ENCODE data around the gene TBATA.
"Not testable (repeated sequence)": the region's sequence is repeated elsewhere in the genome, so short reads cannot be mapped to it uniquely, and the experiment has no call there.

The TBATA gene

GRCh38 chr10:70779088-70779487 lies 6.1 kb downstream of the TBATA start:
- no peak for DNase-seq (ENCODE audit: low read depth)

DNA sequence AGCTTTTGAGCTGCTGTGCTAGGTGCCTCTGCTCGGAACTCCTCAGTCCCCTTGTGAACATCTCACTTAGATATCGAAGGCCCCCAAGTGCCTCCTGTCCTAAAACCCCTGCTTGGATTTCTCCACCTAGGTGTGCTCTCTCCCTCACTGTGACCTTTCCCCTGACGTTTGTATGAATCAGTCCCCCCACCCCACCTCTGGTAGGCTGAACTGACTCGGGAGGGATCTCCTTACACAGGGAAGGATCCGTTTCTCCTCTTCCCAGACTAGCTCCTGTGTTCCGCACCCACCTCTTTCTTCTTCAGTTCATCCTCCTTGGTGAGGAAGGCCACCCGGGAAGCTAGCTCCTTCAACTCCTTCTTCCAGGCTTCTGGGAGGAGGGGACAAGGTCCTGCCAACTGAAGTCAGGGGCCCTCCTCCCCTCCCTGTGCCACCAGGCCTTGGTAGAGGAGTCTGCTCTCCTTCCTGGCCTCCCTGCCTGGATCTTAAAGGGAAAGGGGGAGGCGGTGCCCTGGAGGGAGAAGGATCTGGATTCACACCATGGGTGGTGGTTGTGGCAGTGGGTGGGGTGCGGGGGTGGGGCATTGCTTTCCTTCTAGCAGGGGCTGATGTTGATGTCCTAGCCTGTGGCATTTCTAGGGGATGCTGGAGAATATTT lies 6.8 kb downstream of the TBATA start:
- no peak for DNase-seq (ENCODE audit: low read depth)

- DNase-seq (ENCODE audit: low read depth): no peak
Measured at GRCh38 chr10:70777063-70777875, 7.9 kb downstream of the TBATA start.

- DNase-seq (ENCODE audit: low read depth): no peak
Measured at GRCh38 chr10:70776455-70777005, 8.6 kb downstream of the TBATA start.

DNA sequence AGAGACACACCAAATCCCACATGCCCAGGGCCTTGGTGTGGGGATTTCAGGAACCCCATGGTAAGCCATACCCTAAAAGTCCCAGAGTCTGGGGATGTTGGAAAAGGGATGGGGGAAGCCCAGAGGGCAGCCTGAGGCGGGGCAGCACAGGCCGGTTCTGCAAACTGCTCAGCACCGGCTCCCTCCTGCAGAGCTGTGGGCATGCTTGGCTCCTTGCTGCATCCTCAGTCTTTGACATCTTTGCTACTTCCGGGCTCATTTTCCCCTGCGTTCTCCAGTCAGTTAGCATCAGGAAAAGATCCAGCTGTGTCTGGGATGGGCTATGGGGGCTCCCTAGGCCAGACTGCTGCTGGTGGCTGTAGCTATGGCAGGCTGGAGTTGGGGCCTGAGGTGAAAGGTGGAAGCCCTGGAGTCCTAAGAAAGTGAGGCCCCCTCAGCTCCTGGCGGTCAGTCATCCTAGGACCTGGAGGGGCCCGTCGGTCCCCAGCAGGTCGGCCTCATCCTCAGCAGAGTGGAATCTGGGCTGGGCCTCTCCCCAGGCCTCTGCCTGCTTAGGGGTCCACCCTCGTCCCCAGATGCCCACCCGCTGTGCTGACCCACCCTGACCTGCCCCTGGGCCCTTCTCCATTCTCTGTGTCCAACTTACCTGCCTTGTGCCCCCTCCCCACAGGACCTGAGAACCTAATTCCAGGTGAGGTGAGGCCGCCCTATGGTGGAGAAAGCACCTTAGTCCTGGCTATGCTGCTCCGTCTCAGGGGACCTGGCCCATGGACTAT lies 9.3 kb downstream of the TBATA start:
- no peak for DNase-seq (ENCODE audit: low read depth)

DNA sequence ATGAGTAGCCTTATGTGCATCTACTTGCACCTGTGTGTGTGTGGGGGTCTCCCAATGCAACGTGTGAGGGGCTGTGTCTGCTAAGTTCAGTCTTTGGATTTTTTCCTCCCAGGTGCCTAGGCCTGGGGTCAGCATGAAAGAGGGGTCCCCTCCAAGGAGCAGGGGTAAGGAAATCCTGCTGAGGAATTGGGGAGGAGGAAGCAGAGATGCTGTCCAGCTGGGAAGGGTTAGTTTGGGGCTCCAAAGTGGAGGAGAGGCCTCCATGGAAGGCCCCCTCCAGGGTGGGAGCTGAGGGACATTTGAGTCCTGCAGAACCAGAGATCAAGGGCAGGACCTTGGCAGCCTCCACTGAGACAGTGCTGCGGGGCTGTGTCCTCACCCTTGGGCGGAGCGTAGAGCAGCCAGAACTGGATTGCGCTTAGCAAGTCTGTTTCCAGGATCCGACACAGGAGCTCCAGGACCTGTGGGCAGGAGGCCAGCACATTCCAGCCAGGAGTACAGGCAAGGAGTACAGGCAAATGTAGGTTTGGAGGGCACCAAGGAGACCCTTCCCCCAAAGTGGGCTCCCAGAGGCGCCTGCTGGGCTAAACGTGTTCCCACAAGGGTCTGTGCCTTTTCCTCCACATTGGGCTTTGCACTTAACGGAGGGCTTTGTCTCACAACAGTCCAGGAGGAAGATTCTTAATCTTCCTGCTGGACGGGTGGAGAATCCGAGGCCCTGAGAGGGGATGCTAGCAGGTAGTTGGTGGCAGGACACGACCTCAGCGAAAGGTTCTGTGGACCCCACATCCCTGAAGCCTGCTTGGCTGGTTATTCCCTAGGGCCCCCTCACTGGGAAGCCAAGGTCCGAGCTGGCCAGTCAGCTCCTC lies 10.1 kb downstream of the TBATA start:
- no peak for DNase-seq (ENCODE audit: low read depth)

GRCh38 chr10:70773965-70774809 lies 11.0 kb downstream of the TBATA start:
- DNase-seq (ENCODE audit: low read depth): no peak

- DNase-seq (ENCODE audit: low read depth): no peak
Measured at GRCh38 chr10:70773461-70773860, 11.7 kb downstream of the TBATA start.

DNA sequence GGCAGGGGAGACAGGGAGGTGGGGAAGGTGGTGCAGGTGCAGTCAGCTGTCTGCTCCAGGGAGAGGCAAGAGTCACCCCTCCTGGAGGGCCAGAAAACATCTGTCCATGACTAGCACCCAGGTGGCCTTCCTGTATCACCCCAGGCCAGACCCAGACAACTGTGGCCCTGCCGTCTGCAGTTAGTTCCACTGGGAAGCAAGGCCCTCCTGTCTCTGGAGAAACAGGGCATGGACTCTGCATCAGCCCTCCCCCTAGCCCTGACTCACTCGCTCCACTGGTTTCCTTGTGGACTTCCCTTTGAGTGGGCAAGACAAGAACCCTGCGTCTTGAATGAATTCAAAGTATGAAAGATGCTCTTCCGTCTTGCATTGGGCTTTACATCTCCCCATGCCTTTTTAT lies 12.6 kb downstream of the TBATA start:
- no peak for DNase-seq (ENCODE audit: low read depth)

- no peak for DNase-seq (ENCODE audit: low read depth)
Measured at GRCh38 chr10:70771311-70772194, 13.6 kb downstream of the TBATA start.

DNA sequence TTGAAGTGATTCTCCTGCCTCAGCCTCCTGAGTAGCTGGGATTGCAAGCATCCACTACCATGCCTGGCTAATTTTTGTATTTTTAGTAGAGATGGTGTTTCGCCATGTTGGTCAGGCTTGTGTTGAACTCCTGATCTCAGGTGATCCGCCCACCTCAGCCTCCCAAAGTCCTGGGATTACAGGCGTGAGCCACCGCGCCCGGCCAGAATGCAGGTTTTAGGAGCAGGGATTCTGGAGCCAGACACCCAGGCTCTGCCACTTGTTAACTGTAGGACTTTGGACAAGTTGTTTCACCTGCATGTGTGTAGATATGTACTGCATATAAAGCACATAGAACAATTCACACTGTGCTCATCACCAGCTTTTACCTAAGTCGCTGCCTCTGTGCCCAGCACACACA lies 14.7 kb downstream of the TBATA start:
- not testable (repeated sequence) for DNase-seq (ENCODE audit: low read depth)

- DNase-seq (ENCODE audit: low read depth): no peak
Measured at GRCh38 chr10:70770001-70770400, 15.2 kb downstream of the TBATA start.

GRCh38 chr10:70769121-70769520 lies 16.1 kb downstream of the TBATA start:
- no peak for DNase-seq (ENCODE audit: low read depth)

GRCh38 chr10:70768026-70768685 lies 17.0 kb downstream of the TBATA start:
- not testable (repeated sequence) for DNase-seq (ENCODE audit: low read depth)

DNA sequence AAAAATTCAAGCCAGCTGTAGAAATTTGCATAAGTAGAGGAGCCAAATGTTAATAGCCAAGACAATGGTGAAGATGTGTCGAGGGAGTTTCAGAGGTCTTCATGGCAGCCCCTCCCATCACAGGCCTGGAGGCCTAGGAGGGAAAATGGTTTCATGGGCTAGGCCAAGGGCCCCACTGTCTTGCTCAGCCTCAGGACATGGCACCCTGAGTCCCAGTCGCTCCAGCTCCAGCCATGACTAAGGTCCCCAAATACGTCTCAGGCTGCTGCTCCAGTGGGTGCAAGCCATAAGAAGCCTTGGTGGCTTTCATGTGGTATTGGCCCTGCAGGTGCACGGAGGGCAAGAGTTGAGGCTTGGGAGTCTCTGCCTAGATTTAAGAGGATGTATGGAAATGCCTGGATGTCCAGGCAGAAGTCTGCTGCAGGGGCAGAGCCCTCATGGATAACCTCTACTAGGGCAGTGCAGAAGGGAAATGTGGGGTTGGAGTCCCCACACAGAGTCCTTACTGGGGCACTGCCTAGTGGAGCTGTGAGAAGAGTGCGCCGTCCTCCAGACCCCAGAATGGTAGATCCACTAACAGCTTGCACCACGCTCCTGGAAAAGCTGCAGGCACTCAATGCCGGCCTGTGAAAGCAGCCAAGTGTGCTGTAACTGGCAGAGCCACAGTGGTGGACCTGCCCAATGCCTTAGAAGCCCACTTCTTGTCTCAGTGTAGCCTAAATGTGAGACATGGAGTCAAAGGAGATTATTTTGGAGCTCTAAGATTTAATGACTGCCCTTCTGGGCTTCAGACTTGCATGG lies 19.2 kb downstream of the TBATA start:
- no peak for DNase-seq (ENCODE audit: low read depth)

DNA sequence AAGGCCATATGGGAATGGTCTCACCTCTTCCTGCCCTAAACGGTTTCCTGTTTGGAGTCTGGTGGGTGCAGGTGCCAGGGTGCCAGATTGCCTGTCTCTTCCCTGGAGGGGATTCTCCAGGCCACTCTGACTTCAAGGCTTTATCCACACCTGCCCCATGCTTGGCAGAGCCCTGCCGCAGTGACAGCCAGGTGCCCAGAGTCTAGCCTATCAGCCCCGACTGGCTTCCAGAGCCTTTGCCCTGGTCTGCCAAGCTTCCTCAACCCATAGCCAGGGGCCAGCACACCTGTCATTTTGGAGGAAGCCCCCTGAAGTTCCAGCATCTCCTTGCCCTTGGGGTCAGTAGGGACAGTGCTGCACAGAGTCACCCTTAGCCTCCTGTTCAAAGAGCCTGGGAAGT lies 21.6 kb downstream of the TBATA start:
- no peak for DNase-seq (ENCODE audit: low read depth)

- no peak for DNase-seq (ENCODE audit: low read depth)
Measured at GRCh38 chr10:70762441-70763175, 22.6 kb downstream of the TBATA start.
